CD1c-positive myeloid dendritic cell (primary cell): ENCODE measurements around the gene KIFAP3.
"Not testable (repeated sequence)": the region's sequence is repeated elsewhere in the genome, so short reads cannot be mapped to it uniquely, and the experiment has no call there.

Source experiments
- DNase-seq: peaks from one replicate; pipeline ENCODE4 v3.0.0-alpha.2; 2016; ENCODE audit errors: extremely low spot score

KIFAP3 gene

DNA sequence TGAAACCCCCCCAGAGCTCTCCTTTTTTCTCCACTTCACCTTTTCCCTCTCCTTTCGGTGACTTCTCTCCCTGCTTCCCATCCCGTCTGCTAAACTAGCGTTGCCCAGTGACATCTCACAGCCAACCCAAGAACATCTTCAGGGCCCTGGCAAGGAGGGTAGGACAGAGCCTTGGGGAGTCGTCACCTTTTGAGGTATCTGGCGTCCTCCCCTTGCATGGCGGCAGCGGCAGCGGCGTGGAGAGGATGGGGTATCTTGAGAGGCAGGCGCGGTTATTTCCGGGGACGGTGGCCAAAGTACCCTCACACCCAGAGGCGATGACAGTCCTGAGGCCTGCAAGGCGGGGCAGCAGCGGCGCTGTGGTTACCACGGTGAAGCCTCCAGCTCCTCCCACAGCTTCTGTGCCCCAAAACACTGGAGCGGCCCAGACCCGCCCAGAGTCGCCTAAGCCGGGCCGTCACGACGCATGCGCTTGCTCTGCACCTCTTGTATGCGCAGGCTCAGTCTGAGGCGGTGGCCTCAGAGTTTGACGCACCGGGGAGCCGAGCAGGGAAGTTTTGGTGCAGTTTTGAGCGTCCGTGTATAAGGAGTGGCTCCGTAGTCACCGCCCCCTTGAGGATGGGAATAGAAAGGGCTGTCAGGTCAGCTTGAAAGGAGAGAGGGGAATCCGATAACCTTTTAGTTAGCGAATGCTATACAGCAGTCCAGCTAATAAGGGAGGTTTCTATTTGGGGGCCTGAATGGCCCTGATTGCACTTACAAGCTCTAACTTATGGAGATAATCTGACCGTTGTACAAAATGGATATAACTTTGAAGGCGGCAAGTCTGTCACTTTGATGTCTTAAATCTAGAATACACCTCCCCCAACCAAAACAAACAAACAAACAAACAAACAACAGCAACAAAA lies at the start of gene KIFAP3:
TSS of gene KIFAP3 (minus strand) at position 446 of the 908 bp plus-strand sequence. CDS start at position 218, 228 bp downstream.
- peak; percentile 98 for DNase-seq

DNA sequence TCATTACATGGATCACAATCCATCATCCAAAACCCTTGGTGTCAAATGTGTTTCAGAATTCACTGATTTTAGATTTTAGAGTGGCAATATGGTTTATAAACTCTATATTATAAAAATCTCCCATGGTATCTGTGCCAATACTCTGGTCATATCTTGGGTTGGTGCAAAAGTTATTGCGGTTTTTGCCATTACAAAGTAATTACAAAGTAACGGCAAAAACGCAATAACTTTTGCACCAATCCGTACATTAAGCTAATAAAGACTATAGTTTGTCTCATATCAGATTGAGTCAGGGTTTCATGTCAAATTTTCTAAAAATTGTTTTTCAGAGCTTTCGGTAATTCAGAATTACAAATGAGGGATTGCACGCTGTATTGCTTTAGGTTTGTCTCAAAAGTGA lies 47.9 kb upstream of the KIFAP3 start:
- DNase-seq = no peak

DNA sequence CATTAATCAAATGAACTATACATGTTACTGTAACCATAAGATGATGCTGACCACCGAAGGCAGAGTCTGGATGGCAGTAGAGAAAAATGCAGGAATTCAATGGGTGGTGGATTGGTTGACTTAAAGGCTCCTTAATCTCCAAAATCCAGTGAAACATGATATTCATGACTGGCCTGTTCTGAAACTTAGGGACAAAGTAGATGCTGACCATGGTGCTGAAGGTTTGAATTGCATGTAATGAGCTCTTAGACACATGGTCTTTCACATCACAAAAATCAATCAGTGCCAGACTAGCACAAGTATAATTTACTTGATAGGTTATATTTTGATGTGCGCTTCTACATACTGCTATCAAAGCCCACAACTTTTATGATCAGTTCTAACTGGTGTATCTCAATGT lies 40.4 kb upstream of the KIFAP3 start:
- DNase-seq = no peak

DNA sequence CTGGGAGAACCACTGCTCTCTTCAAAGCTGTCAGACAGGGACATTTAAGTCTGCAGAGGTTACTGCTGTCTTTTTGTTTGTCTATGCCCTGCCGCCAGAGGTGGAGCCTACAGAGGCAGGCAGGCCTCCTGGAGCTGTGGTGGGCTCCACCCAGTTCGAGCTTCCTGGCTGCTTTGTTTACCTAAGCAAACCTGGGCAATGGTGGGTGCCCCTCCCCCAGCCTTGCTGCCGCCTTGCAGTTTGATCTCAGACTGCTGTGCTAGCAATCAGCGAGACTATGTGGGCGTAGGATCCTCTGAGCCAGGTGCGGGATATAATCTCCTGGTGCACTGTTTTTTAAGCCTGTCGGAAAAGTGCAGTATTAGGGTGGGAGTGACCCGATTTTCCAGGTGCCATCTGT lies 38.6 kb upstream of the KIFAP3 start:
- DNase-seq = not testable (repeated sequence)

DNA sequence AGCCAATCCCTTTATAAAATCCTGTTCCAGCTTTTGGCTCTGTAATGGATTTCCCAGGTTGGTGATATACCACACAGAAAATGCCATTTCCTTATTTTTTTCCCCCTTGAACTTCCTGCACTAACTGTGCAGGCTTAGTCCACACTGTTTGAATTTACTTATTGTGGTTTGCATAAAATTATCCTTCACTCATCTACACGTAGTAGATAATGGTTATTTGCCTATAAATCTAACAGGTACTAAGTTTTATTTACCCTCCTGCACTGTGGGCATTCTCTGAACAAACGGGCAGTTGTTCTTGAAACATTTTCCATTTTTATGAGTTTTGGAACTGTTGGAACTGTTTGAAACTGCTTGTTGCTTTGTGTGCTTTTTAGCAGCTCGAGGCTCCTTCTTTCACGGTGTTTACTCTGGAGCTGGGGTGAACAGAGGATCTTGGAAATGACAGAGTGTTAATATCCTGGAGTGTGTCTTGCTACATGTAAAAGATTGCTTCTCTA lies 23.0 kb upstream of the KIFAP3 start:
- no peak for DNase-seq

DNA sequence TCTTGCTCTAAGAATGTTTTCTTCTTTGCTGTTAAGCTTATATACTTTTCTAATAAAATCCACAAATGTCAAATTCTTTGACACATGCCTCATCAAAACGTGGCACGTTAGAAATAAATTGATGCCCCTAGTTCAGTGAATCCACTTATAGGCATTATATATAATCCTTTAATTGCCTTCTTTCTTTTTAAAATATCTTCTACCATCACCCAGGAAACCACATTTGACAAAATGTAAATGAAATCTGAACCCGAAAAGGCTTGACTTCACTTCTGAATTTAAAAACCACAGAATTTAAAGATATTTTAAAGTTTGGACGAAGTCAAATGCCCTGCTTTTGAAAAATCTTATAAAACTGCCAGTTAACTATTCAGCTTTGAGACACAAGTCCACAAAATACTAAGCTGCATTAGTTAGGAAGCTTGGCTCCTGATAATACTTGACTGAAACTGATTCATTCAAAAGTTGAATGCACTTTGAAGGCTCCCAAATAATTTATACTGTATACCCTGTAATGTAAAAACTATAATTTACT lies 22.4 kb upstream of the KIFAP3 start:
- DNase-seq = no peak

DNA sequence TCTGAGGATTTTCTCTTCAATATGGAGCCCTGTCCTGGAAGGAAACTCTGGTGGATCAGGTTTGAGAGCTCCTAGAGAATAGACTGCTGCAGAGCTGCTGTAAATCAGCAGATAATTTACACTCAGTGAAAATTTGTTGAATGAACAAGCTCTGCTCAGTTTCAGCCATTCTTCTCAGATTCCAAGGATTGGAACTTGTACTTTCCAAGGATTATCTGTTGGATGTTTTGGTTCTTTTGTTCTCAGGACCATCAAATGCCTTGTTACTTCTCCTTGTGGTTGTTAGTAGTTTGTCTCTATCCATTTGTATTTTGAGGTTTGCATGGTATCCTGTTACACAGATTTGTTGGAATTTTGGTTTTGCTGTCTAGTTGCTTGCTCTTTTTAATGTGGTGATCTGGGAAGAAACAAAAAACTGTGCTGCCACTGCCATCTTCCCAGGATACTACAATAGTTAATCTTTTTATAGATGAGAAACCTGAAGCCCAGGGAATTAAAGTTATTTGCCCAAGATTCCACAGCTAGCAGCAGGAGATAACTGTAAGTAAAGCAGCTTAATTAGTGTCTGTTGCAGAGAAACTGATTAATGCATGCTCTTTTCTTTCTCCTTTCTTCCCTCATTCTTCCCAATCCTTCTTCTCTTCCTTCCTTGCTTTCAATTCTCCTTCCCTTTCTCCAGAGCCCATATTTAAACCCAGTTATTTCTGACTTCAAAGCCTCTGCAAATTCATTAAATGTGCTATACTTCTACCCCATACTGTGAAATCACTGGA lies 21.7 kb upstream of the KIFAP3 start:
- DNase-seq = no peak

DNA sequence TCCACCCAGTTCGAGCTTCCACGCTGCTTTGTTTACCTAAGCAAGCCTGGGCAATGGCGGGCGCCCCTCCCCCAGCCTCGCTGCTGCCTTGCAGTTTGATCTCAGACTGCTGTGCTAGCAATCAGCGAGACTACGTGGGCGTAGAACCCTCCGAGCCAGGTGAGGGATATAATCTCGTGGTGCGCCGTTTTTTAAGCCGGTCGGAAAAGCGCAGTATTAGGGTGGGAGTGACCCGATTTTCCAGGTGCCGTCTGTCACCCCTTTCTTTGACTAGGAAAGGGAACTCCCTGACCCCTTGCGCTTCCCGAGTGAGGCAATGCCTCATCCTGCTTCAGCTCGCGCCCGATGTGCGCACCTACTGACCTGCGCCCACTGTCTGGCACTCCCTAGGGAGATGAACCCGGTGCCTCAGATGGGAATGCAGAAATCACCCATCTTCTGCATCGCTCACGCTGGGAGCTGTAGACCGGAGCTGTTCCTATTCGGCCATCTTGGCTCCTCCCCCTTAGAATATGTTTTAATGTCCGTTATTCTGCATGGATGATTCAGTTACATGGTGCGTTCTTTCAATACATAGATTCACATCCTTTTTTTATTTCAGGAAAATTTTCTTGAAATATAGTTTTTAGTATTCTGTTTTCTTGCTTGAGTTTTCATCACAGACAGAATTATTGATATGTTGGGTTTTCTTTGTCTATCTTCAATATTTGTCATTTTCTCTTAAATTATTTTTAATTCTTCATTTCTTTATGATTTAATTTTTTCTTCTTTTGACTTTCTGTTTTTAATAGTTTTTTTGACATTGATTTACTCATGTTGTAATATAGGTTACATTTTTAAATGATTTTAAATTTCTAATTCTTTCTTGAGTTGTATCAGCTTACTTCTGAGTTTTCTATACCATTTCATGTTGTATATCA lies 20.5 kb upstream of the KIFAP3 start:
- not testable (repeated sequence) for DNase-seq

DNA sequence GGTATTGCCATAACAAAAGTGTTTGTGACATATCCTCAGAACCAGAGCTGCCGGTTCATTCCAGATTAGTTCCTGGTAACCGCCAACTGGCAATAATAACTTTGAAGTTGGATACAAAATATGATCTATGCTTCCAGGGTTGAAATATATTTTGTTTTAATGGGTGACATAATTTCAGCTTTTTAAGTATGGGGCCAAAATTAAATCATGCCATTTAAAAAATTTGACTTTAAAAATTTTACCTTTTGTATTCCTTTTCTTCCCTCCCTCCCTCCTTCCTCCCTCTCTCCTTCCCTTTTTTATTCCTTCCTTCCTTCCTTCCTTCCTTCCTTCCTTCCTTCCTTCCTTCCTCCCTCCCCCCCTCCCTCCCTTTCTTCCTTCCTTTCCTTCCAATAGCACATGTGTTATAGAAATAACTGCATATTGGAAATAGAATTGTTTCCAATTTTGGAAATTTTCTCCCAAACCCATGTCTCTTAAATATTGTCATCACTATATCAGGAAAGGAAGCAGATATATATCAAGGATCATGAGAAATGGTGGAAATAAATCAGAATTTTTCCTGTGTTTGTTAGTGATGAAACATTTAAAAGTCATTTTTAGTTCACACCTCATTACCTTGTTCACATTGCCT lies 12.0 kb upstream of the KIFAP3 start:
- DNase-seq = no peak

DNA sequence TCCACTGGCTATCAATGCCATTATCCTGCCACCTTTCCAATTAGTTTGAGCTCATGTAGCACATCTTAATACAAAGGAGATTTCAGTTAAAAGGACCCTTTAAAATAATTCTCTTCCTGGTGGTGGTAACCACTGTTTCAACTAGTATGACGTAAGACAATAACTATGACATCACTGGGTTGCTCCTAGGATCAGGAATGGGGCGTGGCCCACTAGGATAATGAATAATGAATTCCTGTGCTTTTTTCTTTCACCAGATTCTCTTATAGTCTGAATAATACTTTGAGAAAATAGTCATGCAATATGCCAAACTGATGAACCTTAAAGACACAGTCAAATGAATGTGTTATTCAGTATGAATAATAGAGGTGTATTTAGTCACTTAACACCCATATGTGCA lies 10.6 kb upstream of the KIFAP3 start:
- no peak for DNase-seq

DNA sequence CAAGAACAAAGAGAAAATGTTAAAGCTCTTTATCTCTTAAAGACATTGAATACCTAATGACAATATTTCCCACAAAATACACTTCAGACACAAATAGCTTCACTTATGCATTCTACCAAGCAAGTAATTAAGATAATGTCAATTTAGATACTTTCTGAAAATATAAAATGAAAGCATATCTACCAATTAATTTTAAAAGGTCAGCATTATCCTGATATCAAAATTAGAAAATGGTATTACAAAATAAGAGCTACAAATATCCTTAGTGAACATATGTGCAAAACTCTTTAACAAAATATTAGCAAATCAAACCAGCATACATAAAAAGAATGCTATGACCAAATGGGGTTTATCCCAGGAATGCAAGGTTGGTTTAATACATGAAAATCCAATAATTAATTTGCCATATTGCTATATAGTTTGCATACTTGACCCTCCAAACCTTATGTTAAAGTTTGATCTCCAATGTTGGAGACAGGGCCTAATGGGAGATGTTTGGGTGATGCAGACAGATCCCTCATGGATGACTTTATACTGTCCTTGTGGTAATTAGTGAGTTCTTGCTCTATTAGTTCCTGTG lies 4.2 kb upstream of the KIFAP3 start:
- no peak for DNase-seq

DNA sequence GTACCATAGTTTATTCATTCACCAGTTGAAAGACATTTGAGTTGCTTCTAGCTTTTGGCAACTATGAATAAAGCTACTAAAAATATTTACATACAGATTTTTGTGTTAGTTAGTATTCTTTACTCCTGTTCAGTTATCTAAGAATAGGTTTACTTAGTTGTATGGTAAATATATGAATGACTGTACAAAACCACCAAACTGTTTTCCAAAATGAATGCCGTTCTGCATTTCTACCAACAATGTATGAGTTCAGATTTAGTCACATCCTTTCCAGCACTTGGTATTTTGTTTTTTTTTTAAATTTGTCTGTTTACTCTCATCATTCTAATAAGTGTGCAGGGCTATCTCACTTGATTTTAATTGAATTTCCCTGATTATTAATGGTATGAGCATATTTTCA lies 3.4 kb upstream of the KIFAP3 start:
- no peak for DNase-seq

DNA sequence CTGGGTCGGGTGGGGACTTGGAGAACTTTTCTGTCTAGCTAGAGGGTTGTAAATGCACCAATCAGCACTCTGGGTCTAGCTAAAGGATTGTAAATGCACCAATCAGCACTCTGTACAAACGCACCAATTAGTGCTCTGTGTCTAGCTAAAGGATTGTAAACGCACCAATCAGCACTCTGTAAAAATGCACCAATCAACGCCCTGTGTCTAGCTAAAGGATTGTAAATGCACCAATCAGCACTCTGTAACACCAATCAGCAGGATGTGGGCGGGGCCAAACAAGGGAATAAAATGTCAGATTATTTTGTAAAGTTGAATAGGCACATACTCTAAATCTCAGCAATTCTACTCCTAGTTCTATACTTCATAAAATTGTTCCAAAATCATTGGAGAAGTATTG lies 2.5 kb upstream of the KIFAP3 start:
- peak; percentile 15 for DNase-seq

DNA sequence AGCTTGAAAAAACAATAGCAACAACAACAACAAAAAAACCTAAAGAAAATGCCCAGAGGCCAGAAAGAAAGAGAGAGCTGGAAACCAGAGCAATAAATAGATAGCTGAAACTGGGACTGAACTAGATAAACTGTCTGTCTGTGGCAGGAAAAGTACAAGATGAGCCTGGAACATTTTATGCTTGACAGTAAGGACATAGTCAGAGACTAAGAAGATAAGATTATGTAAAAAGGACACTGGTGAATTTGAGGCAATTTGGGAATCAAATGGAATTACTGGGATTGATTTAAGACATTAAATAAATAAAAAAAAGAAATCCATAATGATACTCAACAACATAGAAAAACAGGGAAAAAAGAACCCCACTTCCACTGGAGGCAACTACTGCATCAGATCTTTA lies 1.7 kb upstream of the KIFAP3 start:
- no peak for DNase-seq

DNA sequence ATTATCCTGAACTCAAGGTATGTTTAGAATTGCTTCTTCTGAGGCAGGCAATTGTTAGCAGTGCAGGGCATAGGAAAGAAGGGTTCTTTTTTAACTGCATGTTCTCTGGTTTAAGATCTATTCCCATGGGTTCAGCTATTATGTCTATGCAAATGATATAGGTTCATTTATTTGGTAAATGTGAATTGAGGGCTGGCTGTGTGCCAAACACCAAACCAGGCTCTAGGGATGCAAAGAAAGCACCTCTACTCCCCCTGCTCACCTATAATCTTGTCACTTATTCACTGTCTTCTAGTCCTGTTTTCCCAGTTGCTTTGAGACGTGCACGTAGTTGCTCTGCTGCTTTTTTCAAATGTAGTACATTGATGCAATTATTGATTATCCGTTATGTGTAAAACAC lies 691 bp upstream of the KIFAP3 start:
- DNase-seq = peak; percentile 8

DNA sequence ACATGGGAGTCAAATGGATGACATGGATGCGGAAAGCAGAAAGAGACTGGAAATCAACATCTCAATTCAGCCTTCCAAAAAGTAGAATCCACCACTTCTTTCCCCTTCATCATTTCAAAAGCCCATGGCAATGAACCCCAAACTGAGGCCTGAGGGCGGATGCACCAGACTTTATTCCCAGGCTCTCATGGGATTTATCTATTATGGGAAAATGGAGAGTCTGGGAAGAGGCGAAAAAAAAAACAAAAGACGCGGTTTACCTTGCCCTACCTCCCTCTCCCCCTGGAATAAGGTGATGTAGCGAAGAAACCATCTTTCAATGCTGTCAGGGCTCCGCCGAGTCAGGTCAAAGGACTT lies 624 bp downstream of the KIFAP3 start:
- DNase-seq = no peak

DNA sequence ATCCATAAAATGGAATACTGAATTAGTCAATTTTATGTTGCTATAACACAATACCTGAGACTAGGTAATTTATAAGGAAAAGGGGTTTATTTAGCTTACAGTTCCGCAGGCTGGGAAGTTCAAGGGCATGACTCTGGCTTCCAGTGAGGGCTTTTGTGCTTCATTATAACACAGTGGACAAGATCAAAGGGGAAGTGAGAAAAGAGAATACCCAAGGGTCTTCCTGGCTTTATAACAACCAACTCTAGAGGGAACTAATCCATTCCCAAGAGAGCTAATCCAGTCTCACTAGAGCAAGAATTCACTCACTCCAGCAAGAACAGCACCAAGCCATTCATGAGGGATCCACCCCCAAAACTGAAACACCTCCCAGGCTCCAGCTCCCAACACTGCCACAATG lies 3.1 kb downstream of the KIFAP3 start:
- DNase-seq = peak; percentile 11

DNA sequence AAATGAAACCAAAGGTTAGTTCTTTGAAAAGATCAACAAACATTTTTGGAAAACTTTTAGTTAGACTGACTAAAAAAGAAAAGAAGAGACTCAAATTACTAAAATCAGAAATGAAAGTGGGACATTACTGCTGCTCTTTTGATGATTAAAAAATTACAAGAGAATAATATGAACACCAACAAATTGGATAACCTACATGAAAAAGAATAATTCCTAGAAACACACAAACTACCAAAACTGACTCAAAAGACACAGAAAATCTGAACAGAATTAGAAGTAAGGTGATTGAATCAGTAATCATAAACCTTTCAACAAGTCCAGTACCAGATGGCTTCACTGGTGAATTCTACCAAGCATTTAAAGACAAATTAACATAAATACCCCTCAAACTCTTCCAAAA lies 5.6 kb downstream of the KIFAP3 start:
- DNase-seq = no peak

DNA sequence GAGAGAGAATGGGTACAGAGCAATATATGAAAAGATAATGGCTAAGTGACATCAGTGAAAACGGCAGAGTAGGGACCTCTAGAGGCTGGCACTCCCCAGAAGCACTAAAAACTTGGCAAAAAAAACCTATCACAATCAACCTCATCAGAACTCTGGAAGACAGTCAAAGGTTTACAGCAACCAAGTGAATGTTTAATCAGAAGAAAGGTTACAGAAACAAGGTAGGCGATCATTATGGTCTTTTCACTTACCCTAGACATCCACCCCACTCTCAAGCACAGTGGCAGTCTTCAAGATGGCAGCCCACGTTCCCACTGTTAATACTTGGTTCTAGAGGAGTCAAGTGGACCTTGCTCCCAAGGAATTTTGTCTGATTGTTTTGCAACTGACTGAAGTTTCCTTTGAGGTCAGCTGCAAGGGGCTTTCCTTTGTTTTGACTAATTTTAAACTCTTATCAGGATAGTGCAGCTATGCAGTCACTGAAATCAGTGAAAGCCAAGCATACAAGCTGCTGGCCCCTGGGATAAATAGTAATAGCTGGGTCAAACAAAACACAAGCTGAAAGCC lies 7.2 kb downstream of the KIFAP3 start:
- DNase-seq = no peak

DNA sequence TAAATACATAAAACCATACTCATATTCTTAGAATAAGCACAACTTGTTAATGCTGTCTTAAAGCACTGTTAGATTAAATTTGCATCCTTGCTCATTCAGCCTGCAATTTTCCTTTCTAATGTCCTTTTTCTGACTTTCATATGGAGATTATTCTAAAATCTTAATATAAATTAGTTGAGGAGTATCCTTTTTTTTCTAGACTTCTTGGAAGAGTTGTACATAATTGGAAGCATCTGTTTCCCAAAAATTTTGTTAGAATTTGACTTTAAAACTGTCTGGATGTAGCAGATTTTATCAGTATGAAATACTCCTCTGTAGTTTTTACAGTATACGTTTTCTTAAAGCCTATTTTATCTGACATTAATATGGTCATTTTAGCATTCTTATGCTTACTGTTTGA lies 9.7 kb downstream of the KIFAP3 start:
- DNase-seq = no peak
